Common myeloid progenitor, CD34-positive (primary cell): ENCODE measurements around the gene COQ10B.
"Not testable (repeated sequence)": the region's sequence is repeated elsewhere in the genome, so short reads cannot be mapped to it uniquely, and the experiment has no call there.

Experiments
- CTCF ChIA-PET: fragments of 350-600 bp; sonication (Branson Sonifier 250); formaldehyde crosslinking; loops from one replicate; lab custom pipeline; 2021; ENCODE audit warnings: antibody characterized with exemption; lab: Charles Lee
- POLR2A ChIA-PET: fragments of 350-600 bp; sonication (Branson Sonifier 250); formaldehyde crosslinking; loops from one replicate; lab custom pipeline; 2021; ENCODE audit warnings: antibody characterized with exemption; lab: Charles Lee
- DNase-seq, 3 donors: peaks; one replicate each; pipeline versions ENCODE4 v3.0.0 to v3.0.0-alpha.2; 2013
- H3K27ac ChIP-seq, 2 experiments: 1 replicate in 1 of 2; 2 replicates in 1 of 2; pipeline ENCODE4 v1.7.0; 2013; ENCODE audit warnings: inconsistent platforms in 2 of 2, low read length in 2 of 2, mild to moderate bottlenecking in 2 of 2, low read depth in 1 of 2, moderate library complexity in 1 of 2; ENCODE audit not compliant: severe bottlenecking in 2 of 2, insufficient read depth in 1 of 2, poor library complexity in 1 of 2
- H3K27me3 ChIP-seq, 5 experiments: replicated peaks in 2 of 5; 1 replicate in 3 of 5; 2 replicates in 2 of 5; pipeline versions ENCODE4 v1.6.1 to v1.7.0; 2013; ENCODE audit warnings: low read length in 4 of 5, mild to moderate bottlenecking in 2 of 5, moderate library complexity in 2 of 5, inconsistent platforms in 1 of 5; ENCODE audit not compliant: insufficient read depth in 5 of 5, control insufficient read depth in 4 of 5
- H3K36me3 ChIP-seq, 4 experiments: 1 replicate in 2 of 4; 2 replicates in 2 of 4; pipeline versions ENCODE4 v1.6.1 to v1.7.0; 2013; ENCODE audit warnings: low read length in 3 of 4, control low read depth in 1 of 4, mild to moderate bottlenecking in 1 of 4; ENCODE audit not compliant: control insufficient read depth in 4 of 4, insufficient read depth in 4 of 4
- H3K4me1 ChIP-seq, 4 experiments: 1 replicate in 3 of 4; 2 replicates in 1 of 4; pipeline versions ENCODE4 v1.6.1 to v1.7.1; 2013; ENCODE audit warnings: low read length in 3 of 4, mild to moderate bottlenecking in 3 of 4, control low read depth in 1 of 4, inconsistent platforms in 1 of 4, moderate library complexity in 1 of 4; ENCODE audit not compliant: control insufficient read depth in 4 of 4, insufficient read depth in 4 of 4; ENCODE audit errors: control extremely low read depth in 1 of 4
- H3K4me3 ChIP-seq, 7 experiments: 1 replicate in 4 of 7; 2 replicates in 3 of 7; pipeline versions ENCODE4 v1.5.1 to v1.7.0; 2013; ENCODE audit warnings: mild to moderate bottlenecking in 7 of 7, low read length in 6 of 7, moderate library complexity in 6 of 7, inconsistent platforms in 2 of 7, low read depth in 2 of 7, control low read depth in 1 of 7; ENCODE audit not compliant: insufficient read depth in 4 of 7, control insufficient read depth in 1 of 7; ENCODE audit errors: extremely low read depth in 1 of 7
- H3K9me3 ChIP-seq, 5 experiments: 1 replicate in 4 of 5; 2 replicates in 1 of 5; pipeline versions ENCODE4 v1.6.1 to v1.7.1; 2013; ENCODE audit warnings: low read length in 4 of 5, mild to moderate bottlenecking in 2 of 5, inconsistent platforms in 1 of 5, low read depth in 1 of 5, moderate library complexity in 1 of 5; ENCODE audit not compliant: control insufficient read depth in 4 of 5, insufficient read depth in 2 of 5; ENCODE audit errors: control extremely low read depth in 1 of 5
- whole genome bisulfite sequencing: methylation state at CpG from one replicate; pipeline ENCODE4 v1.1.5; 2013; ENCODE audit not compliant: insufficient coverage; 5-methylcytosine and 5-hydroxymethylcytosine counted together

The COQ10B gene

DNA sequence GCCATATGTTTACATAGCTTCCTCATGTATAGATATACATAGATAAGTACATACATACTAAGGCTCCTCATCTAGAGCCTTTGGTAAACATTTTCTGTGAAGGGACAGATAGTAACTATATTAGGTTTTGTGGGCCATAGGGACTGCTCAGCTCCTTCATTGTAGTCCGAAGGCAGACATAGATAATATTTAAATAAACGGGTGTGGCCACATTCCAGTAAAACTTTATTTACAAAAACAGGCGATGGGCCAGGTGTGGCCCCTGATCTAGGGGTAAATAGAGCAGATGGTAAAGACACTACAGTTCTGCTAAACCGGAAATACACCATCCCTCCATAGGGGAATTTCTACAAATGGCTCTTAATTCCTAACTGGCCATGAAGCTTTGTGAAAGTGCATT is 7.3 kb downstream of the COQ10B start:
- no peaks in the 10 kb centered on the region for H3K9me3 ChIP-seq
- H3K27me3 ChIP-seq, result no peaks in the 10 kb centered on the region
- H3K27ac ChIP-seq, result no peak overlapping the region
- ChIA-PET CTCF (interaction anchor here (1.0 to 1.4 kb wide), 4 partner anchors 12 to 37 kb away, joined by 3 to 4 read pairs (median 3); no protein-coding TSS in a partner anchor), POLR2A (no interaction called here)
- 100% methylated on average over 1 of the region's 4 CpGs for WGBS
- H3K4me1 ChIP-seq, result no peaks in the 10 kb centered on the region
- H3K36me3 ChIP-seq, result peaks cover 7 to 53% (median 18%) of the 10 kb centered on the region in 4 experiments
- H3K4me3 ChIP-seq, result no peak overlapping the region
- no peak for DNase-seq

DNA sequence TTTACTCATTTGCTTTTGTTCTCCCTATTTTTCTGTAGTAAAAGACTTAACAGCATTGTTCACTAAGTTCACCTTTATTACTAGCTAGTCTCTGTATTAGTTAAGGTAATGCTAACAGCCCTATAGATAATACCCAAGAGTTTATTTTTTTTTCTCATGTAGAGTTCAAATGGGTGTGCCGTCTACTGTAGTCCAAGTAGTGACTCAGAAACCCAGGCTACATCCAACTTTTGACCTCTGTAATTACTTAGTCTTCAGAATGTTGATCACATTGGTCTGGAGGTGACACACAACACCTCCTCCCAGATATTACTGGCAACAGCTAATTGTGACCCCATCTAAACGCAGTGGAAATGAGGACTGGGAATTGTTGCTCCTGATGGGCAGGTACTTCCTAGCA is 7.7 kb downstream of the COQ10B start:
- CTCF ChIA-PET, result interaction anchor here (1.0 to 1.4 kb wide), 3 partner anchors 13 to 19 kb away, joined by 3 to 4 read pairs (median 3); no protein-coding TSS in a partner anchor
- 100% methylated on average over 2 of the region's 2 CpGs for WGBS
- POLR2A ChIA-PET, result interaction anchor here (0.7 kb wide), 1 partner anchor 27 kb away, joined by 3 read pairs; no protein-coding TSS in a partner anchor
- H3K27me3 ChIP-seq, result no peaks in the 10 kb centered on the region
- no peak overlapping the region for H3K27ac ChIP-seq
- no peaks in the 10 kb centered on the region for H3K9me3 ChIP-seq
- no peak overlapping the region for H3K4me3 ChIP-seq
- no peaks in the 10 kb centered on the region for H3K4me1 ChIP-seq
- H3K36me3 ChIP-seq, result peaks cover 10 to 57% (median 20%) of the 10 kb centered on the region in 4 experiments
- DNase-seq, result no peak

DNA sequence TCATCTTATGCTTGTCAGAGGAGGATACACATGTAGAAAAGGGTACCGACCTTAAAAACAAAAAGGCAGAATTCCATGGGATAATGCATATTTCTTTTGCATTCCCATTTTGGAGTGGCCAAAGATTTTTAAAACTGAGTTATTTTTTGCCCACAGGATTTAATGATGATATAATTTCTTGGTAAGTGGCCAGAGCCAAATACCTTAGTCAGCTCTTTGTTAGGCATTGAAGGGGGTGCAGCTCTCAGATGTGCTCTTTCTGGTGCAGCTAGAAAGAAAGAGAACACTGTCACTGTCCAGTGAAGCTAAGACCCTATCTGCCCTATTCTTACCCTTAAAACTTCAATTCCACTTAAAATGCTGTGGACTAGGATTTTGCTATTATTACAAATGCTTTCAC is 10.8 kb downstream of the COQ10B start:
- Histone ChIP-seq H3K4me1 (no peaks in the 10 kb centered on the region), H3K36me3 (peaks cover 16 to 76% (median 27%) of the 10 kb centered on the region in 4 experiments), H3K4me3 (no peak overlapping the region), H3K9me3 (no peaks in the 10 kb centered on the region), H3K27me3 (no peaks in the 10 kb centered on the region), H3K27ac (no peak overlapping the region)
- no peak for DNase-seq
- ChIA-PET CTCF (interaction anchor here (0.5 kb wide), 1 partner anchor 345 kb away, joined by 3 read pairs; no protein-coding TSS in a partner anchor), POLR2A (no interaction called here)
- WGBS, result 78% methylated on average over 1 of the region's 1 CpG

DNA sequence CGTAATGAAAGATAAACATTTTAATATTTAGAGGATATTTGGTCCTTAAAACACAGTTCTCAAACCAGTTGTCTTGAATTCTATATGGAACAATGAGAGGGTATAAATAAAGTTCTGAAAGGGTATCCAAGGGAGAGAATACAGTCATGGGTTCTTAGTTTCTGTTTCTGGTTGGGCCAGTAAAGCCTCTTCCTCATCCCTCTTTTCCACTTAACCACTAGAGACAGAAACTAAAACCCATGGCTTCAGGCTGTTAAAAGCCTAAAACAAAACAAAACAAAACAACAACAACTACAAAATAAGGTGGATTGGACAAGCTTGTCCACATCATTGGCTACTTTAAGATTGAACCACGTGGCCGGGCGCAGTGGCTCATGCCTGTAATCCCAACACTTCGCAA is 18.8 kb downstream of the COQ10B start:
- Histone ChIP-seq H3K27ac (no peak overlapping the region), H3K9me3 (no peaks in the 10 kb centered on the region), H3K36me3 (peaks cover 19 to 71% (median 31%) of the 10 kb centered on the region in 4 experiments), H3K4me3 (no peak overlapping the region), H3K27me3 (no peaks in the 10 kb centered on the region), H3K4me1 (peaks cover 0 to 3% (median 0%) of the 10 kb centered on the region in 4 experiments)
- WGBS, result 95% methylated on average over 4 of the region's 5 CpGs
- ChIA-PET POLR2A (no interaction called here), CTCF (no interaction called here)
- DNase-seq, result no peak

DNA sequence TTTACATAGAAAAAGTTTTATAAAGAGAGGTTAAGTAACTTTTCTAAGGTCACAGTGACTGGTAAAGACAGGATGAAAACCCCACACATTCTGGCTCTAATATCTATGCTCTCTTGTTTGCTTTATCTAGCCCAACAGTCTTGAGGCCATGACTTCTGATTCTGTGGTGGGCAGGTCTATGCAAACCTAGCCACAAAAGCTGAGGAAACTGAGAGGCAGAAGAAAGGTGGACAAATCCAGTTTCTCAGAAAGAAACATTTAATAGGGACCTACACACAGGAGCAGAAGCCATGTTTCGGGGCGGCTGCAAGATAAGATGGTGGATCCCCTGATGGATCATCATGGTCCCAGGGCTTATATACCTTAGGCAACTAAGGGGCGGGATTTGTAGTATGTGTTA is 24.4 kb downstream of the COQ10B start:
- 96% methylated on average over 3 of the region's 3 CpGs for WGBS
- POLR2A ChIA-PET, result no interaction called here
- CTCF ChIA-PET, result interaction anchor here (1.5 kb wide), 1 partner anchor 10 kb away, joined by 3 read pairs; no protein-coding TSS in a partner anchor
- peaks cover 0 to 5% (median 0%) of the 10 kb centered on the region in 5 experiments for H3K9me3 ChIP-seq
- peaks cover 12 to 65% (median 27%) of the 10 kb centered on the region in 4 experiments for H3K36me3 ChIP-seq
- H3K27ac ChIP-seq, result no peak overlapping the region
- peak in 1 of 3 donors; percentile 29 for DNase-seq
- no peaks in the 10 kb centered on the region for H3K27me3 ChIP-seq
- H3K4me3 ChIP-seq, result no peak overlapping the region
- peaks cover 0 to 12% (median 1%) of the 10 kb centered on the region in 4 experiments for H3K4me1 ChIP-seq

DNA sequence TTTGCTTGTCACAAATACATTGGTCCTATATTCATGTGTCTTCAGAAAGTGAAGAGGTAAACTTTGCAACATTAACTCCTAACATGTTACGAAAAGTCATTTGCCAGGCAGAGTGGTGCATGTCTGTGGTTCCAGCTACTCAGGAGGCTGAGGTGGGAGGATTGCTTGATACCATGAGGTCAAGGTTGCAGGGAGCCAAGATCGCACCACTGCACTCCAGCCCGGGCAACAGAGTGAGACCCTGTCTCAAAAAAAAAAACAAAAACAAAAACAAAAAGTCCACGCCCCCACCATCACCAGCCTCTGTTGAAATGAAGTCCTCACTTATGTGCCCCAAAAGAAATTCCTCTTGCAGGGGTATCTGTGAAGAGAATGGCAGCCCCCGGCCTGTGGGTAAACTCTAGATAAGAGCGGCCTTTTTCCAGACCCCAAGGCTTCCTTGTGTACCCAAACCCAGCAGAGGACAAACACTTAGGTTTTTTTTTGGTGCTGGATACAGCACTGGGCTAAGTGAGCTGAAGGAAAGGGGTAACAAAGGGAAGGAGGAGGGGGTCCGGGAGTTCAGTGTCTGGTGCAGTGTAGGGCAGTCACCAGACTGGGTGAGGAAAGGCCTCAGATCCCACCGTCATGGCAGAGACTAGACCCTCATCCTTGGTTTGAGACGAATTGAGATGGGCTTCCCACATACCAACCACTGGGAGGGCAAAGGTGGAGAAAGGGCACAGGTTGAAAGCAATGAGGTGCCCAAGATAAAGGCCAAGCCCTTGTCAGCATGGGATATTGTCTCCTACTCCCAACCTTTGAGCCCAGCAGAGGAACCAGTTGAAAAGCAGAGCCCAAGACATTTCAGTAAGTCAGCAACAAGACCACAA is 27.0 kb downstream of the COQ10B start:
- H3K4me1 ChIP-seq, result peaks cover 0 to 12% (median 1%) of the 10 kb centered on the region in 4 experiments
- no peaks in the 10 kb centered on the region for H3K27me3 ChIP-seq
- 98% methylated on average over 6 of the region's 9 CpGs for WGBS
- H3K36me3 ChIP-seq, result peaks cover 8 to 58% (median 24%) of the 10 kb centered on the region in 4 experiments
- no peak overlapping the region for H3K4me3 ChIP-seq
- no peak for DNase-seq
- peaks cover 0 to 12% (median 9%) of the 10 kb centered on the region in 5 experiments for H3K9me3 ChIP-seq
- ChIA-PET POLR2A (no interaction called here), CTCF (no interaction called here)
- H3K27ac ChIP-seq, result no peak overlapping the region

DNA sequence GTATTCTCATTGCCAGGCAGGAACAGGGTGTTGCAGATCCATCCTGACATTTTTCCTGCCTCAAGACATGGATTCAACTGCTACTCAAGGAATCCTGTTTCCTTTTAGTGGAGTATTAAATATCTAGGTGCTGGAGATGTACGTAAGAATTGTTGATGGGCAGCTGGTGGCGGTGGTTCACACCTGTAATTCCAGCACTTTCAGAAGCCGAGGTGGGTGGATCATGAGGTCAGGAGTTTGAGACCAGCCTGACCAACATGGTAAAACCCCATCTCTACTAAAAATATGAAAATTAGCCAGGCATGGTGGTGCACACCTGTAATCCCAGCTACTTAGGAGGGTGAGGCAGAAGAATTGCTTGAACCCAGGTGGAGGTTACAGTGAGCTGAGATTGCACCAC is 30.9 kb downstream of the COQ10B start:
- H3K4me3 ChIP-seq, H3K4me1 ChIP-seq, POLR2A ChIA-PET, H3K27me3 ChIP-seq, H3K27ac ChIP-seq, DNase-seq: not testable (repeated sequence)
- Histone ChIP-seq H3K9me3 (peaks cover 0 to 12% (median 9%) of the 10 kb centered on the region in 5 experiments), H3K36me3 (peaks cover 6 to 64% (median 37%) of the 10 kb centered on the region in 4 experiments)
- WGBS, result no CpG with 5 or more reads among the region's 3 CpGs
- CTCF ChIA-PET, result interaction anchor here (0.6 kb wide), 1 partner anchor 207 kb away, joined by 3 read pairs; no protein-coding TSS in a partner anchor
